Measurements from ENCODE around the gene CNTN1.

- no peak for TF ChIP-seq CTCF (IDR thresholded peaks at IDR 0.05)
- TF ChIP-seq POLR2A (IDR thresholded peaks at IDR 0.05), result no peak
These were observed 9.5 kb downstream of the CNTN1 start for GRCh38 chr12:40701756-40702155.
